GM10248 (cell line): ENCODE results near the gene PFDN4.

ENCODE experiments used
- CTCF ChIA-PET: fragments of 300-600 bp; sonication (Branson Sonifier 250); formaldehyde crosslinking; extraction: SDS; loops from one replicate; lab custom pipeline; 2021; ENCODE audit warnings: antibody characterized with exemption; lab: Yijun Ruan, JAX
- POLR2A ChIA-PET: fragments of 350-650 bp; sonication (Branson Sonifier 250); formaldehyde crosslinking; extraction: SDS; loops from one replicate; lab custom pipeline; 2020; ENCODE audit warnings: antibody characterized with exemption; lab: Yijun Ruan, JAX
- DNase-seq: peaks from one replicate; pipeline ENCODE4 v3.0.0; 2012; ENCODE audit errors: extremely low spot score
- CTCF ChIP-seq: IDR thresholded peaks from 2 replicates; pipeline ENCODE4 v1.5.1; 2012; ENCODE audit warnings: mild to moderate bottlenecking, low read depth; ENCODE audit errors: extremely low read depth, missing control alignments, control extremely low read depth

PFDN4 gene

GRCh38 chr20:54167909-54168872 lies 39.7 kb upstream of the PFDN4 start:
- TF ChIP-seq CTCF = no peak
- ChIA-PET POLR2A (no interaction called here), CTCF (interaction anchor here (1.3 to 1.6 kb wide), 2 partner anchors 28 to 582 kb away, joined by 3 to 4 read pairs; no protein-coding TSS in a partner anchor)
- no peak for DNase-seq

DNA sequence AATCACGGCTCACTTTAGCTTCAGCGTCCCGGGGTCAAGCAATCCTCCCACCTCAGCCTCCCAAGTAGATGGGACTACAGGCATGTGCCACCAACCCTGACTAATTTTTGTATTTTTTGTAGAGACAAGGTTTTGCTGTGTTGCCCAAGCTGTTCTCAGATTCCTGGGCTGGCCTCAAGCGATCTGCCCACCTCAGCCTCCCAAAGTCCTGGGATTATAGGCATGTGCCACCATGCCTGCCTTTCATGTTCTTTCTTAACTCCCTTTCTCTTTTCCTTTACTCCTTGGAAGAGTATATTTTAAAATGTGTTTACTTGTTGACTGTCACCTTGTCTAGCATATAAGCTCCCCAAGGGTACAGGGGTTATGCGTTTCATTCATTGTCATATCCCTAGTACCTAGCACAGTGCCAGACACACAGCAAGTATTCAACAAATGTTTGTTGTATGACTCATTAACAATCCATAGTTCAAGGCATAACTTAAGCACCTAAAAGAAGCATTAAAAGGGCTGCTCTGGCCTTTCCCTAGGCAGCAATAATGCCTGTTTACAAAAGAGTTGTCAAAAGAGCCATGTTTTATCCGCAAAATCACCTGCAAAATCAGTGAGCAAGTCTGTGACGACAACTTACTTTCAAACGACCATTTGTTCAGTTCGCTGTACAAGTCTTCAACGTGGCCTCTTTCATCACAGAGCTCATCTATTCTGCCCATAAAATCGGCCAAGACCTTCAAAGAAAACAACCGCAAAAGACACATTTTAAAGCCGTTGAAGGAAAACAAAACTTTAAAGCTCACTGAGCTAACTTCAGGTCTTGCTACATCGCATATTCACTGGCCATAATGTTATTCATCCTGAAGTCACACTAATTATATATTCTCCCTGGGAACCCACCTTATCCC lies 38.7 kb upstream of the PFDN4 start:
- TF ChIP-seq CTCF = no peak
- CTCF ChIA-PET = interaction anchor here (0.9 to 1.6 kb wide), 6 partner anchors 9 to 583 kb away, joined by 3 to 4 read pairs (median 3); no protein-coding TSS in a partner anchor
- DNase-seq = no peak
- POLR2A ChIA-PET = interaction anchor here (0.5 kb wide), 1 partner anchor 91 kb away, joined by 4 read pairs; no protein-coding TSS in a partner anchor

DNA sequence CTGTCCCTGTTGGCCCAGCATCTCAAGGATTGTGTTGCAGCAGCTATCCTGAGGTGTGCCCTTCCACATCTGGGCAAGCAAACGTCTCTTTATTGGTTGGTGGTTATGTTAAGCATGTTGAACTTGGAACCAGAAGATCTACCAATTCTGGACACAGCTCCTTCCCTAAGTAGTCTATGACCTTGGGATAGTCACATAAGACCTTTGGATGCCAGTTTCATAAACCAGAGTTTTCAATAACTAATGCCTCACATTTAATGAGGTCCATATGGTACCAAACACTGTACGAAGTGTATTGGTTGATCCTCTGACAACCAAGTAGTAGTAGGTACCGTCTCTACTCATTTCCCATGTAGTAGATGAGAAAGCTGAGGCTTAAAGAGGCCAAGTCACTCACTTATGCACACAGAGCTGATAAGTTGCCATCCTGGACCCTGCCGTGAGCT lies 37.8 kb upstream of the PFDN4 start:
- POLR2A ChIA-PET = interaction anchor here (0.5 kb wide), 1 partner anchor 92 kb away, joined by 4 read pairs; no protein-coding TSS in a partner anchor
- CTCF ChIA-PET = interaction anchor here (0.9 to 1.2 kb wide), 5 partner anchors 9 to 61 kb away, joined by 3 to 4 read pairs (median 3); no protein-coding TSS in a partner anchor
- no peak for TF ChIP-seq CTCF
- DNase-seq = no peak

GRCh38 chr20:54170963-54171362 lies 36.9 kb upstream of the PFDN4 start:
- POLR2A ChIA-PET = no interaction called here
- CTCF ChIA-PET = interaction anchor here (0.6 to 1.4 kb wide), 3 partner anchors 10 to 727 kb away, joined by 3 to 4 read pairs (median 3); no protein-coding TSS in a partner anchor
- no peak for DNase-seq
- TF ChIP-seq CTCF = no peak

DNA sequence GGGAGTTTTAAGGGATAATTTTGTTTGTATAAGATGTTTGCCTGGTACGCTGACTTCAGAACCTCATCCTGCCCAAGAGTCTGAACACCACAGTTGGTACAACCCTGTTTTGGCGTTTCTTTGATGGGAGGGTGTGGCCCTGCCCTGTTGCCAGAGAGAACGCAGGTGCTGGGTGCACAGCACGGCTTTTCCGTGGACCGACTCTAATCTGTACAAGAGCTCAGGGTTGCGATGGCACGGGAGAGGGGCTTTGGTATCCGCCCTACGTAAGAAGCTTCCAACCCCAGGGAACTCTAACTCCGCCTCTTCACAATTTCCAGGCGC lies 35.4 kb upstream of the PFDN4 start:
- TF ChIP-seq CTCF = no peak
- ChIA-PET CTCF (no interaction called here), POLR2A (no interaction called here)
- DNase-seq = no peak
